Measurements from ENCODE around the gene ACADL.
A peak's percentile ranks its signal among the peaks of the same experiment; 100 is the strongest.
"Not testable (repeated sequence)": the region's sequence is repeated elsewhere in the genome, so short reads cannot be mapped to it uniquely, and the experiment has no call there.

ACADL gene

DNA sequence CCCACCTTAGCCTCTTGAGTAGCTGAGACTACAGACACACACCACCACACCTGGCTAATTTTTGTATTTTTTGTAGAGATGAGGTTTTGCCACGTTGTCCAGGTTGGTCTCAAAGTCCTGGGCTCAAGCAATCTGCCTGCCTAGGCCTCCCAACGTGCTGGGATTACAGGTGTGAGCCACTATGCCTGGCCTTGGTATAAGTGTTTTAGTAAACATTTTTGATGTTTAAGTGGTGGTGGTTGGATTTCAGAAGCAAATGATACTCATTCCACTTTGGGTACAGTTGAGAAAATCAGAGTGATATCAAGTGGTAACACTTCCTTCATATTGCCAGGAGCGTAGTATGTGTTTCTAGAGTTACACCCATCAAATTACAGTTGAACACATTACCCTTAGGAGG, 25.4 kb downstream of the ACADL start:
- no peak for DNase-seq (ENCODE audit: low read depth)

DNA sequence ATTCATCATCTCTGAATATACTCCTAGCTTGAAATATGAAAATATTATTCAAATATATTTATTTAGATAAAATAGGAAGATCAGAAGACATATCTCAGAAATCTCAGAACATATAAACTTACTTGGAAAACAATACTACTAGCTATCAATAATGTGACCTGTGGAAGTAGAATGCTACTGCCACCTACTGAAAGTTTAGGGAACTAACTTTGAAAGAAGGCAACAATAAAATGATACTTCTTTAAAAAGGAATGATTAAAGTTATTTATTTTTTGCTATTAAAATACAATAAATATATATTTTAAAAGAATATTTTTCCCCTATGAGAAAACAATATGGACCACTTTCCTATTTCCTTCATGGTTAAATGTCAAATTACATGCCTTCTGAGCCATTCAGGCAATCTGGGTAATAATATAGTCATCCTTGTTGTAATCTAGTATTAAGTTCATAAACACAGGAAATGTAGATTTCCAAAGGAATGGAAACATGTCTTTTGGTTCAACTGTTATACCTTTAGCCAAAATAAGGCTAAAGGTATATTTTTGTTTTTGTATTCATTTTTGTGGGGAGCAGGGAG, 26.0 kb downstream of the ACADL start:
- no peak for DNase-seq (ENCODE audit: low read depth)

DNA sequence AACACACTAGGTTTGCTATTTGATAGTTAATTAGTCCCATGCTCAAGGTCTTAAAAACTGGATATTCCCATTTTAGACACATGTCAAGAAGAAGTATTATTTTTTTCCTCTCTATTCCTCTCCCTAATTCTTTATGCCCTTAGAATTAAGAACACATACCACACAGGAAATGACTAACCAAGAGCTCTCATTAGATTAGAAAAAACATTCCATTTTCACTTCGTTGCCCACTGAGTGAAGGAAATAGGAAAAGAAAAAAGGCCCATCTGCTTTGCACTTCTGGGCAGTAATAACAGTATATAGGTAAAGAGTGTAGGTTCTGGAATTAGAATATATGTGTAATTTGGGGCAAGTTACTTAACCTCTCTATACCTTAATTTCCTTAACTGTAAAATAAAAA, 26.9 kb downstream of the ACADL start:
- DNase-seq (ENCODE audit: low read depth), result no peak

DNA sequence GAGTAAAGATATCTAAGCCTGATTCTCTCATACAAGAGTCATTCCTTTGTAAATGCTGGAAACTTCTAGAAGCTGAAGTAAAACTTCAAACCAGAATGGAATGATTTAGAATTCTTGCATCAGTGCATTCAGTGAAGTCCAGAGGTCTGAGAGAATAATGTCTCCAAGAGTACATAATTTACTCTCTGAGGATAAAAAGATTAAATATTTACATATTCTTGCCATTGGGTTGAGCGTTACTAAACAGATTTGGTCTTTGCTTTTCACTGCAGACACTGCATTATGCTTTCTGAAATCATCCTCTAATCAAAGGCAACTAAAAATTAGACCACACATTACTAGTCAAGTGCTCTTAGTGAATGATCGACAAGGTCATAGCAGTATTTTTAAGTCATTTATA, 27.5 kb downstream of the ACADL start:
- no peak for DNase-seq (ENCODE audit: low read depth)

DNA sequence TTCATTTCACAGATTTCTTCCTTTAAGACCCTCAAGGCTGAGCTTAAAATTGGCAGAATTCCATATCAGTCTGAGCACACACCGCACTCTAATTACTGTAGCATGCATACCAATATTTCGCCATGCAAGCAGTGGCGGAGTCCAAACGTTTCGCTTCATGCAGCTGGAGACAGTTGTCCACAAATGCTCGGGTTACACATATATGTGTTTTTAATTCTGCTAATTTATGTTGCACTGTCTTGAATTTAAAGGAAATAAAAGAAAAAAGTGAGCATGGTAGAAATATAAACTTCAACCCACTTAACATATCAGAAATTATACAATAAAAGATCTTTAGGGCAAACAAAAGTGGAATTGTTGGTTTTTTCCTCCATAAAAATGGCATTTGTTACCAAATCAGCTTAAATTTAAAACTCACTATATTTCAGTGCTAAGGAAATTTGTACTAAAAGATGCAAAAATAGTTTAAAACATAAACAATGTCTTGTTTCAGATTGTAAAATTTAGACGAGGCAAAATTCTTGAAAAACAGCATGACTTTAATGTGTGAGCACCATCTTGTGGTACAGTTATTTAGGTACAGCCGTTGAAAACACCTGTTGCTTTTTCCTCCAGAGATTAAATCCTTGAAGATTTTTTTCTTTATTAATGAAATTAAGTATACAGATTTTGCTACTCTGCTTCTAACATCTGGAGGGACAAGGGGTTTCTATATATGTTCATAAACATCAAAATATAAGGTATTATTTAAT, 30.0 kb downstream of the ACADL start:
- DNase-seq (ENCODE audit: low read depth), result no peak

DNA sequence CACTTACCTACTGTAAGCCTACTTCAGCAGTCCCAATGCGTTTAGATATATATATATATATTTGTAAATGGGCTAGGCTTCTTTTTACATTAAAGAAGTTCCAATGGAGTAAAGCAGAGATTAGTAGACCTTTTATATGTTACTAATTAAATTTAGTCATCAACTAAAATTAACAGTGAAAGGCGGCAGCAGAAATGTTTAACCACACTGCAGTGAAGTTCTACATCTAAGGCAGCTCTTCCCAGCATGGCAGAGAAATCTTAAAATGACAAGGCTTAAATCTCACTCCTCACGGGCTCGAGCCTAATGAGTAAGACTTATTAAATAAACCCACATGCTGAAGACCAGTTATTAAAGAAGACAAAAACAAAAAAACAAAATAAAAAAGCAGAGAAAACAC, 34.9 kb downstream of the ACADL start:
- DNase-seq (ENCODE audit: low read depth), result no peak

DNA sequence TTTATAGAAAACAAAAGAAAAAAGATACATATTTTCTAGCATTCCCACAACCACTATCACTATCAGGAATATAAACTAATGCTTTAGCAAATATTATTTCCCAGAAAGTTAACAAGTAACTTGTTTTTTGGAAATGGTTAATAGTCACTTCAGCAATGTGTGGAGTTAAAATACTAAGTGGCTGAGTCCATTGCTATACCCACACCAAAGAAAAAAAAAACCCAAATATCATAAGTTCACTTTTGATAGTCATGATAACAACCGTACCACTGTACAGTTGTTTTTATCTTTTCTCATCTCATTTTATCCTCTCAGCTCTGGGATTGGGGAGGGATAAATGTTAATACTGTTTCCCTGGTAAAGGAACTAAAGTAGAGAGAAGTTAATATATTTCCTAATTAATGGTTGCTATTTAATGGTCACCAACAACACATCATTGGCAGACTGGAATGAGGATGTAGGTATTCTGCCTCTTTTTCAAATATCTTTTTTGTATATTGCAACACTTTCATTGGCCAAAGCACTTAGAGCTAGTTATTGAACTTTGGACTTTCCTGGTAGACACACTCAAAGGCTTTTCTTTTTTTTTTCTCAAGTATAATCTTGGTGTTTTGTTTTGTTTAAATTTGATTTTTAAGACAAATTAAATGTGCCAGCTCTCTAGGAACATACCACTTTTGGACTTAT, 35.7 kb downstream of the ACADL start:
- no peak for DNase-seq (ENCODE audit: low read depth)

DNA sequence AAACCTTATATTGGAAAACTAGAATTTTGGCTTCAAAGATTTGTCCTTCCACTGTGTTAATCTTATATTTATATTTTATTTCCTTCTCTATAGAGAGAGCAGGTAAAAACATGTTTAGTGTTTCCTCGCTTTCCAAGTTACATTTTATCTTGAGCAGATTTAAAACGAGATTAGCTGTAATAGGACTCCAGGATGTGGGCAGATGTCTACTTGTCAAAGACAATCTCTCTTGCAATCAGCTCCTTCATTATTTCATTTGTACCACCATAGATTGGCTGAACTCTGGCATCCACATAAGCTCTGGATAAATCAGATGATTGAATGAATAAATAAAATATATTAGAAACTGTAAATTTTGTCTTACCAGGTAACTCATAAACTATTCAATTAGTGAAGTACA, 36.5 kb downstream of the ACADL start:
- DNase-seq (ENCODE audit: low read depth), result no peak

DNA sequence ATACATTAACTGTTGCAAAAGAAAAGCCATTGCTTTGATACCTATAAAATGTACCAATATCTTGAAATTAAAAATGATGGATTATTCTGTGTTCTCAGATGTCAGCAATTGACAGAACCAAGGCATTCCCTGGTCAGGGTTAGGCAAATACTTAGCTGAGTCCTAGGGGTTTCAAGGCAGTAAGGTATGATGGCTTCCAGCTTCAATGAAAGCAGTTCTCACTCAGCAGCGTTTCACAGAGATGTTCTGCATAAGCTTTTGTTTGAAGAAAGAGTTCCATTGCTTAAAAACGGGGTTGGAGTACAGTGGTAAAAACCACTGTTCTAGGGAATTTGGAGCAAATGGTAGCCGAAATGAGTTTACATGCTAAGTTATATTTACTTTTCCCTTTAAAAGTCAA, 37.1 kb downstream of the ACADL start:
- DNase-seq (ENCODE audit: low read depth), result no peak

DNA sequence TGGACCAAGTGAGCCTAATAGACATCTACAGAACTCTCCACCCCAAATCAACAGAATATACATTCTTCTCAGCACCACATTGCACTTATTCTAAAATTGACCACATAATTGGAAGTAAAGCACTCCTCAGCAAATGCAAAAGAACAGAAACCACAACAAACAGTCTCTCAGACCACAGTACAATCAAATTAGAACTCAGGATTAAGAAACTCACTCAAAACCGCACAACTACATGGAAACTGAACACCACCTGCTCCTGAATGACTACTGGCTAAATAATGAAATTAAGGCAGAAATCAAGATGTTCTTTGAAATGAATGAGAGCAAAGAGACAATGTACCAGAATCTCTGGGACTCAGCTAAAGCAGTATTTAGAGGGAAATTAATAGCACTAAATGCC, 41.3 kb downstream of the ACADL start:
- DNase-seq (ENCODE audit: low read depth), result not testable (repeated sequence)

DNA sequence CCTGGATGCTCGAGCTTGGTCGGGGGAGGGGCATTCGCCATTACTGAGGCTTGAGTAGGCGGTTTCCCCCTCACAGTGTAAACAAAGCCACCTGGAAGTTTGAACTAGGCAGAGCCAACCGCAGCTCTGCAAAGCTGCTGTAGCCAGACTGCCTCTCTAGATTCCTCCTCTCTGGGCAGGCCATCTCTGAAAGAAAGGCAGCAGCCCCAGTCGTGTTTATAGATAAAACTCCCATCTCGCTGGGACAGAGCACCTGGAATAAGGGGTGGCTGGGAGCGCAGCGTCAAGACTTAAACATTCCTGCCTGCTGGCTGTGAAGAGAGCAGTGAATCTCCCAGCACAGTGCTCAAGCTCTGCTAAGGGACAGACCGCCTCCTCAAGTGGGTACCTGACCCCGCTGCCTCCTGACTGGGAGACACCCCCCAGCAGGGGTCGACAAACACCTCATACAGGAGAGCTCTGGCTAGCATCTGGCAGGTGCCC, 43.6 kb downstream of the ACADL start:
- not testable (repeated sequence) for DNase-seq (ENCODE audit: low read depth)

DNA sequence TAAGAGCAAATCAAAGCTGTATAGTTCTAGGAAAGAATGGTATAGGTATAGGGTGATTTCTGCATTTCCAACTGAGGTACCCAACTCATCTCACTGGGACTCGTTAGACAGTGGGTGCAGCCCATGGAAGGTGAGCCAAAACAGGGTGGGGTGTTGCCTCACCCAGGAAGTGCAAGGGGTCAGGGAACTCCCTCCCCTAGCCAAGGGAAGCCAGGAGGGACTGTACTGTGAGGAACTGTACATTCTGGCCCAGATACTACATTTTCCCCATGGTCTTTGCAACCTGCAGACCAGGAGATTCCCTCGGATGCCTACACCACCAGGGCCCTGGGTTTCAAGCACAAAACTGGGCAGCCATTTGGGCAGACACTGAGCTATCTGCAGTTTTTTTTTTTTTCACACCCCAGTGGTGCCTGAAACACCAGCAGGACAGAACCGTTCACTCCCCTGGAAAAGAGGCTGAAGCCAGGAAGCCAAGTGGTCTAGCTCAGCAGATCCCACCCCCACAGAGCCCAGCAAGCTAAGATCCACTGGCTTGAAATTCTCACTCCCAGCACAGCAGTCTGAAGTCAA, 44.1 kb downstream of the ACADL start:
- not testable (repeated sequence) for DNase-seq (ENCODE audit: low read depth)

DNA sequence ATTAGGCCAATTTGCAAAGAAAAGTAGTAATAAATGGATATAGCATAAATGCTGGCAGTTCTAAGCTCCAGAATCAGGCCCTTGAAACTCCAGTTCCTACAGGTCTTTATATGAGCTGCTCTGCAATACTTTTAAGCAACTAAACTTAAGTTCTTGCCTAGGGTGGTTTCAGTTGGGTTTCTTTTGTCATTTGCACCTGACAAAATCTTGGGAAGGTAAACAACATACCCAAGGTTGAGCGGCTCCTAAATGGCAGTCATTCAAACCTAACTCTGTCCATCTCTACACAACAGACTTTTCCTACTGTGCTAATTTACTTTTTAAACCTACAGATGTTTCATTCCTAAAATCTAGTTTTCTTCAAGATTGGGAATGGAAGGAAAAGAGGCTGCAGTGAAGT, 44.8 kb downstream of the ACADL start:
- DNase-seq (ENCODE audit: low read depth), result no peak

DNA sequence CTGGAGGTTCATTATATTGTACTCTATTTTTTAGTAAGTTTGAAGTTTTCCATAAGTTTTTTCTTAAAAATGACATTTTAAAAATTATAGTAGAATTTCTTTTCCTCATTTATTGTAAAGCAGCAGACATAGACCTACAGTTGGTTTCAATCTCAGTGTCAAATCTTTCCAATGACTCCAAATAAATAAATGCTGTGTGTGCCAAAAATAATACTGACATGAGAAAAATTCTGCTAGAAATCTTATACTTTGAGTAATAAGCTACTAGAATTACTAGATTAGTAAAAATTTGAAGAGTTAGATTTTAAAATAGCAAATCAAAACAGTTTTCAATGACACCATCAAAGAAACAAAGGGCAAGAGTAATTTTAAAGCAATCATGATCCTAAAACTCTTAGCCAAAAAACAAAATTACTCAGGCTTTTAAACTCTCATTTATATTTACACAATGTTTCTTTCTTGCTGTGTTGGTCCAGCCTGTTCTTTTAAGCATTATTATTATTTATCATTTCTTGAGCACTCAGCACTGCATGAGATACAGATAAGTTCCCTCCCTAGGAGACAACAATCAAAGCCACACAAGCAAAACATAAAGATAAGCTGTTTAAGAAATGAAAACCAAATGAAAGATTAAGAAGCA, 45.8 kb downstream of the ACADL start:
- no peak for DNase-seq (ENCODE audit: low read depth)

DNA sequence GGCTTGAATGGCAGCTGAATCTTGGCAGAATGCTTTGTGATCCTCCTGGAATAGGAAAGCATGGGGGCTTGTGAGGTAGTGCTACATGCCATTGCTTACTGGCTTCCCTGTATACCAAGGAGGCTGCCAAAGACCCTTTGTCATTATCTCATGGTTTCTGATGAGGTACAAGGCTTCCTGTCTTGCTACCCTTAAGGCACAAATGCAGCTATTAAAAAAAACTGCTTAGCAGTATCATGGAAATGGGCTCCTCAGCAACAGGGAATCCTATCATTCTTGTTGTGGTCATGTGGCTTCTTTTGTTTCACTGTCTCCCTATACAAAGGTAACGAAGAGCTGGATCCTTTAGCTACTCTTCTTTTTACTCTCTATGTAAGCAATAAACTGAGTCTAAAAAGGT, 47.5 kb downstream of the ACADL start:
- no peak for DNase-seq (ENCODE audit: low read depth)

DNA sequence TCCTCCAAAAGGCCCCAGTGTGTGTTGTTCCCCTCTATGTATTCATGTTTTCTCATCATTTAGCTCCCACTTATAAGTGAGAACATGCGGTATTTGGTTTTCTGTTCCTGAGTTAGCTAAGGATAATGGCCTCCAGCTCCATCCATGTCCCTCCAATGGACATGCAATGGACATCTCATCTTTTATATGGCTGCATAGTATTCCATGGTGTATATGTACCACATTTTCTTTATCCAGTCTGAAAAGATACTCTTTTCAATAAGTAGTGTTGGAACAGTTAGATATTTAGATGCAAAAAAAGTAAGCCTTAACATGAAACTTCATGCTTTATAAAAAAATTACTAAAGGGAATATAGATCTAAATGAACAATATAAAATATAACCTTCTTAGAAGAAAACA, 48.1 kb downstream of the ACADL start:
- not testable (repeated sequence) for DNase-seq (ENCODE audit: low read depth)

DNA sequence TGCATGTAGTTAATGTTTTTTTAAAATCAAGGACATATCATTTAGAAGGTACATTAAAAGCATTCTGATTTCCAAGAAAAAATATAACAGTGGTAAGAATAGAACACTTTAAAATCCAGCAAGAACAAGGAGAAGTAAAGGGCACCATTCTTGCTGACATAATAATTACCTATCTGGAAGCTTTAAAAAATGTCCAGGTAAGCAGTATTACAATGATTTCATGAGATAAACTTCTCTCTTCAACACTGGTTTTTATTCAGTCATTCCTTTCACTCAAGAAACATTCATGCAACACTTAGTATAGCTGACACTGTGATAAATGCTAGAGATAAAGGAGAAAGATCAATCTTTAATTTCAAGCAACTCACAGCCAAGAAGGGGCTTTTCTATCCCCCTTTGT, 51.2 kb downstream of the ACADL start:
- no peak for DNase-seq (ENCODE audit: low read depth)

DNA sequence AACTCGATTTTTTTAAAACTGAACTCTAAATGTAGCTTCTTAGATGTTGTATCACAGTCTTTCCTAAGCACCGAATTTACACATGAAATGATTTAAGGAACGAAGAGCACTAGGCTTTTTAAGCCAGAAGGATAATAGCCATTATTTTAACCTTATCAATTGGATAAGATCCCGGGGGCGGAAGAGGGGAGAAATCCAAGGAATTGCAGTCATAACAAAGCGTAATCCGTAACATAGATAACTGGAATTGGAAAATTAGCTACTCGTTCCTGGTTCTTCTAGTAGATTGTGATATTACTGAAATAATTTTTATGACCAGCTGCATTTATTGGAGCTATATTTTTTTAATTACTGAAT, 53.0 kb downstream of the ACADL start:
- DNase-seq (ENCODE audit: low read depth), result no peak

DNA sequence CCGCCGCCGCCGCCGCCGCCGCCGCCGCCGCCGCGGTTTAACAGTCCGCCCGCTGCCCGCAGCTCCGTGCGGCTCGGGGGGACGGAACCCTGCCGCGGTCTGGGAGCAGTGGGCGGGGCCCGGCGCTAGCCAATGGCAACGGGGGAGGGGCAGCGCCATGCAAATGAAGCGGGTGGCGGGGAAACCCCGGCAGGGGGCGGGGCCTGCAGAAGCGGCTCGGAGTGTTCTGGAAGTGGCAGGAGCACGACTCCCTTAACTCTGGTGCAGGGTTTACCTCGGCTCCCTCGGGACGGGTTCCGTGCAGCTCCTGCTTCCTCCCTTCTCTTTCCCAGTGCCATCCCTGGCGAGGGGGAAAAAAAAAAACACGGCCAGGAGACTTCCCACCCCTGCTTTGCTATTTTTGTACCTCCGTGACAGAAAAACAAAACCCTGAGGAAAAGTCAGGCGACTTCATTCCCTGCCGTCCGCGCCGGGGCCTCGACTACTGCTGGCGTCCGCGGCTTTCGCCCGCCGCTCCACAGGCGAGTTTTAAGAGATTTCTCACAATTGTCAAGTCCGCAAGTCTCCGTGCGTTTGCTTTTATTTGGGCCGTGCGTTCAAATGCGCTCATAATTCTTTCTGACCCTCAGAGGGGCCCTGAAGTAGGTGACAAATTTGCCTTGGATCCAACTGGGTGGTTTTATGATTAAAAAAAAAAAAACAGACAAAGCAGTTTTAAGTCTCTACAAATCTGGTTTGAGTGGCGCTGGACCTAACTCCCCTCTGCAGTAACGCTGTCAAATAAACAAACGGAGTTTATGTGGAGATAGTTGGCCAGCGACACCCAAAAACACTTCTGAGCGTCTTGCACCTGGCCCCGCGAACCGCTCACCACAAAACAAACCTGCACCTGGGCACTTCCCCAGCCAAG, 53.7 kb downstream of the ACADL start, which contains the start of gene KANSL1L:
TSS of gene KANSL1L (minus strand) at position 101 of the 910 bp plus-strand sequence. CDS start 16,827 bp downstream, outside the sequence.
- DNase-seq (ENCODE audit: low read depth), result peak; percentile 97

DNA sequence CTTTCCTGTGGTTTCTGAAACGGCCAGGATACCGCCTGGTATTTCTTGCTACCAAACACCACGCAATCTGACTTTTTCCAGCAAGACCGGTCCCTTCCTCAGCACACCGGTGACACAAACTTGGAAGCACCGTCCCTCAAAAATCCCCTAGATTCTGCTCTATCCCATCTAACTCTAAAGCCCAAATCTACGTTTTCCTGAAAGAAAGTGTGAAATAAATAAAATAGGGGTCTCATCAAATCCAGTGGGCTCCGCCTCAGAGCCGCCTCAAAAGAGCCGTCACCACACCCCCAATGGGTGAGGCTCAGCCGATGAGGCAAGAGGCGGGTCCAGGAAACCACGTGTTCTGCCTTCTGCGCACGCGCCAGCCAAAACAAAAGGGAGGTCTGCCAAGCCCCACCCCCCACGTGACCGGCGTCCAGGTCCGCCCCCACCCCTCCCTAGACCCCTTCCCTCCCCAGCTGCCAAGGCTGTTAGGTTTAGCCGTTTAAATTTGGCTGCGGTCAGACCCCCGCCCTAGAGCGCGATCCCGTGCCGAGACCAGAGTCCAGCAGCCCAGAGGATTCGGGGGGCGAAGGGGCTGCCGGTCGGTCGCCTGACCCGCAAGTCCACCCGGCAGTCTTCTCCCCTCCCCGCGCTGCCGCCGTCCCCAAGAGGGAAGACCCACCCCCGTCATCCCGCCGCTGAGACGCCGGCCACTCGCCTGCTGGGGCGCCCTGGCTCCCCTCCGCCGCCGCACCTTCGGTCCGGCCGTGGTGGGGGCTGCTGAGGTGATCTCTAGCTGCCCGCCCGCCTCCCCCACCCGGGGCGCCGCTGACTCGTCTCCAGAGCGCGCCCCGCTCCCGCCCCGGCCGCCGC, 54.6 kb downstream of the ACADL start:
- peak; percentile 95 for DNase-seq (ENCODE audit: low read depth)

DNA sequence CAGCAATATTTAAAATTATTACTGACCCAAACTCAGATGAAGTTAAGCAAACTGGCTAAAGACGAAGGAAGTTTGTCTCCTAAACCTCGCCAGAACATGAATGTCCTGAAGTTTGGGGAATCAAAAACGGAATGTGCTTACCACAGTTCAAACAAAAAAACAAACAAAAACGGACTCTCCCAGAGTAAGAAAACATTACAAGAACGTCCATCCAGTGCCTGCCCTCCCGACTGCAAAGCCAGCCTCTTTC, 55.1 kb downstream of the ACADL start:
- no peak for DNase-seq (ENCODE audit: low read depth)

Measured in stimulated activated CD8-positive, alpha-beta memory T cell treated with anti-CD3 and anti-CD28 coated beads, Interleukin-12 subunit alpha, Interleukin-12 subunit beta, amount 100 ng/mL, for 4 hours (primary cell).